ENCODE results near the gene RAB3B.
"Not testable (repeated sequence)": the region's sequence is repeated elsewhere in the genome, so short reads cannot be mapped to it uniquely, and the experiment has no call there.

Gene RAB3B

DNA sequence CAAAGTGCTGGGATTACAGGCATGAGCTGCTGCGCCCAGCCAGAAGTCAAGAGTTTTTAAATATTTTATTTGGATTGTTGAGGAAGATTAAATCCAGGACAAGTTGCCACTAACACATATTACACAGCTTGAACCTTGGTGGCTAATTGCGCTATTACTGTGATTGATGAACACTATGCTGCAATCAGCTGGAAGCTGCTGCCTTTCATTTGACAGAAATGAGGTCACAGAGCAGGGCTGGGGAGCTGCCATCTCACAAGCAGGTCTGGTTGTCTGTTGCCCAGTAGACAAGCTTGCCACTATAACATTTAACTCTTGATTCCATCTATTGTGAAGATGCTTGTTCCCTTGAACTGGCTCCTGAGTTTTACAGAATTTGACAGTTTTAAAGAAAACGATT is 74.5 kb downstream of the RAB3B start:
- DNase-seq = no peak

DNA sequence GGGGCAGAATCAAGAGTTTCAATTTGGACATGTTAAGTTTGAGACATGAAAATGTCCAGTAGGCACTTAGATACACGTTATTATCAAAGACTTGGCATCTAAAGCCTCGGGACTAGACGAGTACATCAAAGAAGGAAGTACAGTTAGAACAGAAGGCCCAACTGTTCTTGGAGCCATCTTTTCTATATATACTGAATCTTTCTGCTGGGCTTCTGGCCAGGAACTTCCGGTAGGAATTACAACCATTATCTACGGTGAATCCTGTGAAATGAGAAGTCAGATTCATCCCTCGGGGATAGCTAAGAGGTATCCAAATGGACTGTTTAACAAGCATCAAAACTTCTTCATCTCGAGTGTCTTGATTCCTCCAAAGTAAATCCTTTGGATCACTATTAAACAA is 77.6 kb downstream of the RAB3B start:
- DNase-seq = no peak

DNA sequence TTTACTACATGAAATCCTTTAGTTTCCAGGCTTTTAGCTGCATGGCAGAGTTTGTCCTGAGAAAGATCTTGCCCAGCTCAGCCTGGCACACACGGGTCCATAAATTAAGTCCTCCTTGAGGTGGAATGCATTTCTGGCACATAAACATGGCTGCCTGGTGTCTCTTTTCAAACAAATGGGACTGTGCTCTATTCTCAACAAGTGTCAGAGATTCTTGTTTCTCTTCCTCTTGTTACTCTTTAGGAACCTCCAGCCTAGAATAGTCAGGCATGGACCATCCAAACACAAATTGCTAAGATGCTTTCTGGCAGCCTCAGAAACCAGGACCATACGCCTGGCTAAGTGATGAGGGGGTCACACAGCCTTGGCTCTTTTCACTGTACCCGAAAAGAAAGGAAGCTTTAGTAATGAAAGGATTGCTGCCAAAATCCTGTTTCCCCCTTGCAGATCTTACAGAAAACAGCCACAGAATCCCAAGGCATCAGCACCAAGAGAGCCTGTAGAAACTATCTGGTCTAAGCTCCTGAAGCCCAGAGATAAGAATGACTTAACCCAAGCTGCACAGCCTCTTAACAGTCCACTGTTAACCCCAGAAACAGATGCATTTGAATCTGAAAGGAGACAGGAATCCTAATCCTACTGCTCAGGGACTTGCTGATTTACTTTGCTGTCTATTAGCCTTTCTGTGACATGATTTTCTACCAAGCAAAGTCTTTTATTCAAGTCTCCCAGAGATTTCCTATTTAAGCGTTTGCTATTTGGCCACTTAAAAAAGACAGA is 80.1 kb downstream of the RAB3B start:
- no peak for DNase-seq

DNA sequence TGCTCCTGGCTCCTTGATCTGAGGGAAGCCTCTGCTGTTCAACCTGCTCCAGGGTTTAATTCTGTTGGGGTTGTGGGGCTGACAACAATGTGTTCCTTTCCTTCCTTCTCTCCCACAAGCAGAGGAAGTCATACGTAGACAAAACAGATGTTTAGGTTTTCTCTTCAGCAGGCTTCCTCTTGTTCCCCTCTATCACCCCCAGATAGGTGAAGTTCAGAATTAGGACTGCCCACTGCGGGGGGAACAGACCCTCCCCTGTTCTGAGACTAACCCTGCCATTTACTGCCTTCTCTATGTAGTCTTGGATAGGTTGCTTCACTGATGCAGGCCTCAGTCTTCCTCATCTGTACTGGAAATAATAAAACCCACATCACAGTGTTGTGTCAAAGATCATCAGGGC is 82.0 kb downstream of the RAB3B start:
- DNase-seq = no peak

DNA sequence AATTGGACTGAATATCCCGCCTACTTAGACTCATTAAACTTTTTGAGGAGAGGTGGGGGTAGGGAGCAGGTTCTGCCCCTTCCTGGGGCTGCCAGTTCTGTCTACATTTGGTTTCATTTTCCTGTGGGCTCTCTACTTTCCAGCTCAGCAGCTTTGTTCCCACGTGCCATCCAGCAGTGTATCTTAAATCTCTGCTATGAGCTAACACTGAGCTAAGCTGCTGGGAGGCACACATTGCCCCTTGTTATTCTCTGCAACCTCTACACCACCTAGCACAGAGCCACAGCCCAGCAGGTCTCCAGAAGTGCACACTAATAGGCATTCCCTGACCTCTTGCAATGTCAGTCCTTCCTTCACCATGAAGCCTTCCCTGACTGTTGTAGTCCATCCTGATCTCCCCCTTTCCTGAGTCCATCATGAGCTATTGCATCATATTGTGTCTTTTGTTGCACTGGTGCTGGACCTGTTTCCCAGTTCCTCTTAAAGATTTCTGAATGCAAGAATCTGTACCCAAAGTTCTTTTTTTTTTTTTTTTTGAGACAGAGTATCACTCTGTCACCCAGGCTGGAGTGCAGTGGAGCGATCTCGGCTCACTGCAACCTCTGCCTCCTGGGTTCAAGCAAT is 83.3 kb downstream of the RAB3B start:
- no peak for DNase-seq

DNA sequence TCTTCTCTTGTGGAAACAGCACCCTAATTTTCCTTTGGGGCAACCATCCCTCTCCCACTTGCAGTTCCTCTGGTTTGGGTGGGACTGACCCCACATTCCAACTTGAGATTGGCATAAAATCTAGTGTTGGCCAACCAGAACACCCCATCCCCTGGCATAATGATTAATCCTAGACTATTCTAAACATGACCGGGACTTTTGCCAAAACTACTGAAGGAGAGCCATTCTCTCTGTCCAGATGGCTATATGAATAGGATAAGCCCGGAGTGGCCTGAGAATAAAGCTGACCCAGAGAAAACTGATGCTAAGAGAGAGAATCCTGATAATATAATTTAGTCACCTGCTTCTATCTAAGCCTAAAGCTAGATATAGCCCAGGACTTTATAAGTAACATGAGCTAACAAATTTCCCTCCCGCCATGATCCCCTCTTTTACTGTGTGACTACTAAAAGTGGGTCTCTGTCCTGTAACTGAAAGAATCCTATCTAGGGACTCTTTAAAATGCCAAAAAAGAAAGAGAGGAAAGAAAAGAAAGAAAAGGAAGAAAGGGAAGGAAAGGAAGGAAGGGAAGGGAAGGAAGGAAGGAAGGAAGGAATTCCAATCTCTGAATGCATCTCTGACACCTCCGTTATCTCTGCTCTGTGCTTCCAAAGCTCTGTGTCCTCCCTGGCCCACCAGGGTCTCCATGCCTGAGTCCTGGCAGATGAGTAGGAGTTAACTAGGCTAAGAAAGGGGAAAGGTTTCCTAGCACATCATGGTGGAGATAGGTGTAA is 84.0 kb downstream of the RAB3B start:
- DNase-seq = peak; percentile 91

DNA sequence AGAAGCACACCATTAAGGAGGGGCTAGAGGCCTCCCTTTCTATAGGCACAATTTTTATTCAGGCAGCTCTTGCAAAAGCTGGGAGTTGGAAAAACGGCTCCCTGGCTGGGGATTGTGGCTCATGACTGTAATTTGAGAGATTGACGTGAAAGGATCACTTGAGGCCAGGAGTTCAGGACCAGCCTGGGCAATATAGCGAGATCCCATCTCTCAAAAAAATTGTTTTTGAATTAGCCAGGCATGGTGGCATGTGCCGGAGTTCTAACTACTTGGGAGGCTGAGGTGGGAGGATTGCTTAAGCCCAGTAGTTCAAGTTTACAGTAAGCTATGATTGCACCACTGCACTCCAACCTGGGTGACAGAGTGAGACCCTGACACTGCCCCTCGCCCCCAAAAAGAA is 88.0 kb downstream of the RAB3B start:
- DNase-seq = no peak

DNA sequence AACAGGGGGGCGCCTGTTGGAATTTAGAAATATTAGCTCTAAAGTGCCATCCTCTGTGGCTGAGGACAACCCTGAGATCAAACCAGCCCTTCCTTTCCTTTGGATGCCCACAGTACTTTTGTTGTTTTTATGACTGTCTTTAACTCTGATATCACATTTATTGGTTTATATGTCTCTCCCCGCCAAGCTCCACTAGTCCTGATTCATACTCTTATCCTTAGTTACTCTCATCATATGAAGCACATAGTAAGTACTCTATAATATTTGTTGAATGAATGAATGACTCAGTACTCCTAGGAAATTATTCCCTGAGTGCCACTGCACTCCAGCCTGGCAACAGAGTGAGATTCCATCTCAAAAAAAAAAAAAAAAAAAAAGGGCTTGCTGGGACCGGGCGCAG is 89.3 kb downstream of the RAB3B start:
- no peak for DNase-seq

DNA sequence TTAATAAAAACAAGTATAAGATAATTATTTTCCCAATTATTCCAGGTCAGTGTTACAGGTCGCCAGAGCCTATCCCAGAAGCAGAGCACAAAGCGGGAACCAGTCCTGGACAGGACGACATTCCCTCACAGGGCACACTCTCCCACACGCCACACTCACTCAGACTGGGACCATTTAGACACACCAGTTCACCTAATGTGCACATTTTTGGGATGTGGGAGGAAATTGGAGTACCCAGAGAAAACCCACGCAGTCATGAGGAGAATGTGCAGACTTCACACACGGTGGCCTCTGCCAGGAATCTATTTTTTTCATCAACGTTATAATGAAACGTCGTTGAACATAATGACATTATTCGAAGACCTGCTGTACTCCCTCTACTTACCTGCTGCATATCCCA is 91.5 kb downstream of the RAB3B start:
- no peak for DNase-seq

DNA sequence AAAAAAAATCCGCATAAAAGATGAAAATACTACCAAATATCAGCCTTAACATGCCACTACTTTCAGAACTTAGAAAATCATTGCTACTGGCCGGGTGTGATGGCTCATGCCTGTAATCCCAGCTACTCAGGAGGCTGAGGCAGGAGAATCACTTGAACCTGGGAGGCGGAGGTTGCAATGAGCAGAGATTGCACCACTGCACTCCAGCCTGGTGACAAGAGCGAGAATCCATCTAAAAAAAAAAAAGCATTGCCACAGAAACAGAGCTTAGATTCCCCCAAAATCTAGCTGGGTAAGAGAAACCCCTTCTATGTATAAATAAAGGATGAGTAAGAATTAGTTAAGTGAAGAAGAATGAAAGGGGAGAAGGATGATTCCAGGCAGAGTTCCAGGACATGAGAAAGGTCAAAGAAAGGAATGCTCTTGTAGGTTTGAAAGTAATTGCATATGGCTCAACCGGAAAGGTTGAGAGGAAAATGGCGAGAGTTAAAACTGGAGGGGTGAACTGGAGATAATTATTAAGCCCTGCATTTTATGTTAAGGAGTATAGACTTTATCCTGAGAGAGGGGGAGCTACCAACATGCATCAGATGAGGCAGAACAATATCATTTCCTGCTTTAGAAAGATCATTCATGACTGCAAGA is 92.3 kb downstream of the RAB3B start:
- peak; percentile 98 for DNase-seq

DNA sequence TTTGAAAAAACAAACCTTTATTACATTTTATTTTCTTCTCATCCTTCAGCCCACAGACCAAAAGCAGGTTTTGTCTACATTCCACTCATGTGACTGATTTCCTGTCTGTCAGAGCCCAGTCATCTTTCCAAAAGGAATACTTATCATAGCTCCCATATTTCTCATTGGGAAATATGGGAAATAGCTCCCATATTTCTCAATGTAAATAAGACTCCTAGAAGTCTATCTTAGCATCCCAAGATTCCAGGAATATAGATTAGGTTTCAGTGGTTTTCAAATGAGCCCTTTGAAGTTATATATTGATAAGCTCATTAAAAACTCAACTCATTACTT is 92.8 kb downstream of the RAB3B start:
- DNase-seq = peak; percentile 96

DNA sequence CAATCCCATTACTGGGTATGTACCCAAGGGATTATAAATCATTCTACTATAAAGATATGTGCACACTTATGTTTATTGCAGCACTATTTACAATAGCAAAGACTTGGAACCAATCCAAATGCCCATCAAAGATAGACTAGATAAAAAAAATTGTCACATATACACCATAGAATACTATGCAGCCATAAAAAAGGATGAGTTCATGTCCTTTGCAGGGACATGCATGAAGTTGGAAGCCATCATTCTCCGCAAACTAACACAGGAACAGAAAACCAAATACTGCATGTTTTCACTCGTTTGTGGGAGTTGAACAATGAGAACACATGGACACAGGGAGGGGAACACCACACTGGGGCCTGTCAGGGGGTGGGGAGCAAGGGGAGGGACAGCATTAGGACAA is 95.8 kb downstream of the RAB3B start:
- DNase-seq = not testable (repeated sequence)

DNA sequence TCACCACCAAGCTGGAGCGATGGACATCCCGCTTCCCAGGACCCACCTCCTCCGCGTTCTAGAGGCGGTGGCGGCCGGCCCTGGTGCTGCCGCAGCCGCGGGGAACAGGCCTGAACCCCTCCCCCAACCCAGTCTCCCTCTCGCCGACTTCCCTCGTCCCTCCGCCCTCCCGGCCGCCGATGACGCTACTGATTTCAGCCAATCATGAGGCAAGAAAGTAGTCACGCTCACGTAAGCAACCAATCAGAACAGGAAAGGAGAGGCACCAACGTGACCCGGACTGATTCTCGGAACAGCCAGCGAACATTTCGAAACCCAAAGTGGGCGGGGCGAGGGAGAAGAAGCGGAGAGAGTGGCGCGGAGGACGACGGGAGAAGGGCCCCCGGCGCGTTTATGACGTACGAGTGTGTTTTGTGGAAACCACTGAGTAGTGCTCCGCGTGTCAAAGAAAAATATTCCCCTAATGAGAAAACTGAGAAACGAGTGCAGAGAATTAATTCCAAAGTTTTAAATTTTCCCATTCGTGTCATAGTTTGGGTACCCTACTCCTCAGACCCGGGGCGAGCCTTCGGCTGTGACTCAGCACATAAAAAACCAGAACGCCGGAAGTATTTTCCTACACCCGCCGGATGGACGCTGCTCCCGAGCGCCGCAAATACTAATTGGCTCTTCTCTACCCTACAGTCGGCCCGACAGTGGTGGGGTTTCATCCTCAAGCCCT is 111.7 kb downstream of the RAB3B start, which contains the start of gene NRDC:
TSS of gene NRDC (minus strand) at position 112 of the 721 bp plus-strand sequence. CDS start 112 bp downstream, outside the sequence.
- peak; percentile 100 for DNase-seq

DNA sequence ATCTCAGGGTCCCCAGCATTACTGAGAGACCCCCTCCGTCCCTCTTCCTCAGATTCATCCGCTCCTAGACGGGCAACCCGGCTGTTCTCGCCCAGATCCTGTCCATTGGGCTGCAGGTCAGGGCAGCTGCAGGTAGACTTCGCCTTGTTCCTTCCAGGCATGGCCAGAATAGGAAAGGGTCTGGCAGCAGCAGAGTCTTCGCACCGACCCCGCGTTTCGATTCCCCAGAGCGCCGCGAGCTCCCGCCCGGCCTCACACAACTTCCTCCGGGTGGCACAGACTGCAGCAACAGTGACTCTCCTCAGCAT is 112.2 kb downstream of the RAB3B start:
- DNase-seq = no peak

DNA sequence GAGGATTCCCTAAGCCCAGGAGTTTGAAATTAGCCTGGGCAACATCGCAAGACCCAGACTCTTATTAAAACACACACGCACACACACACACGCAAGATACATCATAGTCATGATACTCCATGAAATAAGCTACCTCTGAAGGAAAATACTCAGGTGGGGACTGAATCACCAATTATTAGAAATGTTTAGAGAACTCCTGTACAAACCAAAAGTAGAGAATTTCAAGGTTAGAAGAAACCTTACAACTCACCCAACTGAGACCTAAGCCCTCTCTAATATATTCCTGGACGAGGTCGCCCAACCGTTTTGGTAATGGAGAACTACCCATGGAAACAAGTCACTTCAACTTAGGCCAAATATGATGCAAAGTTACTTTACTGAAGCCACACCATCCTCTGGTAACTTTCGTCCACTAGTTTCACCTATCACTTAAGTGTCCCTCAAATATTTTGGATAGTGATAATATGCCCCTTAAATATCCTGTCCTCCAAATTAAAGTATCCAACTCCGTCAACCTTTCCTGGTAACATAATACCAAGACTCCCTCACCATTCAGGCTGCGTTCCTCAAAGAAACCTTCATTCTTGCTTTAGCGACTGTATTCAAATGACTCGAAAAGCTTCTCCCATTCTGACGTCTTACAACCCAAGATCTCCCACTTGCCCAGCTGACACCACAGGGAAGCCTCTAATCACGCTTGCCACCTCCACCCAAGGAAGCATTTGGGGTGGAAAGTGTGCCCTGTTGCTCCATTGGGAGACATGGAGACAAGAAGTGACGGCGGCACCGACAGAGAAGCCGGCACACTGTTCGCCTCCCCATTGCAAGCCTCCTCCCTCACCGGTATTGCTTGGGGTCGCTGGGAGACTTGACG is 112.8 kb downstream of the RAB3B start:
- peak; percentile 36 for DNase-seq

DNA sequence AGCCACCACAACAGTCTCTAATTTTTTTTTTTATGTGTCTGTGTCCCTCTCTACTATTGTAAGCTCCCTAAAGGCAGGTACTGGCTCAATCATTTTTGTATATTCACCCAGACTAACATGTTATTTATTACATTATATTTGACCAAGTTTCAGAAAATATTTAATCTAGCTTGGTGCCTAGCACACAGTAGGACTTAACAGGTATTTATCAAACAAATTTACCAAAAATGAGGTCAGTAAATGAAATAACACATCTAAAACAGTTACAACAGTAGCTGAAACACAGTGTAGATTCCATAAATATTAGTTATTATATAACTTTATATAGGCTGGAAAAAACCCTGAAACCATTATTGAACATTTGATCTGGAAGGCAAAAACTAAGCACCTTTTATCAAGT is 114.7 kb downstream of the RAB3B start:
- no peak for DNase-seq

DNA sequence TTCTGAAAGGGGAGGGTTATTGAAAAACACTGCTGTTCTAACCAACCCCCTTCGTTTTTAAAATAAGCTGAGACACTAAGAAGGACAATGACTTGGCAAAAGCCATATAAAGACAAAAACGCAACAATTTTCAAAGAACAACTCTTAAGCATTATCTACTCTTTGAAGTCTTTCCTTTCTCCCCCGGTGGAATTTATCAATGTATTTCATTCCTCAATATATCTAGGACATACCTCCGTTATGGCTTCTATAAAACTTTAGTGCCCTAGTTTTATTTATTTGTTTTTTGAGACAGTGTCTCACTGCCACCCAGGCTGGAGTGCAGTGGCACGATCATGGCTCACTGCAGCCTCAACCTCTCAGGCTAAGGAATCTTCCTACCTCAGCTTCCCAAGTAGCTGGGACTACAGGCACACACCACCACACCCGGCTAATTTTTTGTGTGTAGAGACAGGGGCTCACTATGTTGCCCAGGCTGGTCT is 115.2 kb downstream of the RAB3B start:
- no peak for DNase-seq

DNA sequence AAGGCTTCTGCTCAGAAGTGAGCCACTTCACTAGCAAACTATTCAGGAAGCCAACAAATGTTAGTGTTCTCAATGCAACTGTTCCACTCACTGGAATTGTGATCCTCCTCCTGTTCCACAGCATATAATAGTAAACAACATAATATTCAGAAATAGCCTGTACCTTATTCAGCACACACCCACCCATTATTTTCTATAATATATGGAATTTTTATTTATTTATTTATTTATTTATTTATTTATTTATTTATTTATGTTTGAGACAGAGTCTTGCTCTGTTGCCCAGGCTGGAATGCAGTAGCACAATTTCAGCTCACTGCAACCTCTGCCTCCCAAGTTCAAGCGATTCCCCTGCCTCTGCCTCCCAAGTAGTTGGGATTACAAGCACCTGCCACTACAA is 117.2 kb downstream of the RAB3B start:
- not testable (repeated sequence) for DNase-seq

DNA sequence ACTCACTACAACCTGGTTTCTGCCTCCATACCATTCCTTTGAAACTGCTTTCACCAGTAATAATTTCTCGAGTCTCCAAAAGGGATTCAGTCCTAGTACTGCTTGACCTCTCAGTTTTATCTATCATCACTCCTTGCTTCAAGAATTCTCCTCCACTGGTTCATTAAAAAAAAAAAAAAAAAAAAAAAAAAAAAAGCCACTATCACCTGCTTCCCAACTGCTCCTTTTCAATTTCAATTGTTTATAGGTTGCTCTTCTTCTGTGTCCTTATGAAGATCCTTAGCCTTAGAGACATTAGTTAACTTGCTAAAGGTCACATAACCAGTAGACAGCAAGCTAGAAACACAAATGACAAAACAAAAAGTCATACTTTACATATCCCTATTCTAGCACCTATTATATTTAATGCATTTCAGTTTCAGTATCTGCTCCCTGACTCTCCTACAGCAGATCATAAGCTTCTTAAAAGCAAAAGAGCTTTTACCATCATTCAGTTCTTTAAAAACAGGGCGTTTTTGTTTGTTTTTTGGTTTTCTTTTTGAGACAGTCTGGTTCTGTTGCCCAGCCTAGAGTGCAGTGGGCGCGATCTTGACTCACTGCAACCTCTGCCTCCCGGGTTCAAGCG is 119.0 kb downstream of the RAB3B start:
- DNase-seq = no peak

DNA sequence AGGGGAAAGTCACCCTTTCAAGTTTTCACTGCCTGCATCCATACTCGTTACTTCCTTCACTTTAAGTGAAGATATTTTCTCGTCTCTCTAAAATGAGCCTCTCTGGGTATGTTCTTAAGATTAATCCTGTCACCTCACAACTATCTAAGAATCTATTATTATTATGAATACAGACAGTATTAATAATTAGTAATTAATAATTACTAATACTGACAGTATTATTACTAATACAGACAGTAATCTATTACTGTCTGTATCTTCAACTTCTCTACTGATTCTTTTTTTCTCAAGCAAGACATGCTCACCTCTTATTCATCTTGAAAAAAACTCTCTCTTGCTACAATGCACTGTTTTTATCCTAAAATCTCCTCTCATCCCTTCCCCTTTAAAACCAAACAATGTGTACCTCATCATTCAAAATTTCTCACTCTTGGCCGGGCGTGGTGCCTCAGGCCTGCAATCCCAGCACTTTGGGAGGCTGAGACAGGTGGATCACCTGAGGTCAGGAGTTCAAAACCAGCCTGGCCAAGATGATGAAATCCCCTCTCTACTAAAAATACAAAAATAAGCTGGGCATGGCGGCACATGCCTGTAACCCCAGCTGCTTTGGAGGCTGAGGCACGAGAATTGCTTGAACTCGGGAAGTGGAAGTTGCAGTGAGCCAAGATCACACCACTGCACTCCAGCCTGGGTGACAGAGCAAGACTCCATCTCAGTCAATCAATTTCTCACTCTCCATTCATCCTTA is 119.7 kb downstream of the RAB3B start:
- DNase-seq = no peak
